Gastrocnemius medialis (tissue), 4 donors: Measurements from ENCODE around the gene OR6S1. TPM values are rescaled to one million over a fixed set of nuclear protein-coding genes. Genes with fewer than 3 reads are reported as not detected.

ENCODE experiments used
- ATAC-seq, 2 donors: fragments of 150-250 bp; one replicate each; pipeline ENCODE4 v1.9.1; 2016
- DNase-seq, 2 donors: peaks; one replicate each; pipeline ENCODE4 v3.0.0-alpha.2; 2019
- H3K27ac ChIP-seq, 4 donors: fragments of 200-600 bp; sonication (generic); 1 replicate in 1 of 4; 2 replicates in 3 of 4; pipeline ENCODE4 v1.5.1; 2016 to 2018; ENCODE audit warnings: mild to moderate bottlenecking in 2 of 4, moderate library complexity in 1 of 4
- H3K27me3 ChIP-seq, 3 donors: fragments of 200-600 bp; sonication (generic) in 2 of 3; 1 replicate in 1 of 3; 2 replicates in 2 of 3; pipeline versions ENCODE4 v1.5.1 to v1.6.0; 2016 to 2019; ENCODE audit warnings: mild to moderate bottlenecking in 1 of 3, moderate library complexity in 1 of 3
- H3K36me3 ChIP-seq, 2 donors: fragments of 200-600 bp; sonication (generic) in 1 of 2; one replicate each; pipeline ENCODE4 v1.5.1; 2017 to 2018
- H3K4me1 ChIP-seq, 2 donors: fragments of 200-600 bp; sonication (generic) in 1 of 2; one replicate each; pipeline ENCODE4 v1.5.1; 2016 to 2017; ENCODE audit warnings: mild to moderate bottlenecking in 2 of 2
- H3K4me3 ChIP-seq, 4 donors: fragments of 200-600 bp; sonication (generic) in 3 of 4; 1 replicate in 1 of 4; 2 replicates in 3 of 4; pipeline ENCODE4 v1.5.1; 2016 to 2019; ENCODE audit warnings: mild to moderate bottlenecking in 2 of 4
- H3K9me3 ChIP-seq, 3 donors: fragments of 200-600 bp; sonication (generic) in 2 of 3; 1 replicate in 1 of 3; 2 replicates in 2 of 3; pipeline ENCODE4 v1.5.1; 2016 to 2019
- CTCF ChIP-seq, 5 experiments: fragments of 450-650 bp in 3 of 5; fragments of 200-600 bp in 2 of 5; sonication (generic) in 2 of 5; IDR thresholded peaks in 4 of 5; conservative IDR thresholded peaks in 1 of 5; 1 replicate in 4 of 5; 2 replicates in 1 of 5; pipeline ENCODE4 v1.5.1; 2016 to 2019; ENCODE audit warnings: antibody characterized with exemption in 5 of 5, mild to moderate bottlenecking in 3 of 5, moderate library complexity in 3 of 5
- POLR2A ChIP-seq, 2 donors: fragments of 450-650 bp; IDR thresholded peaks; one replicate each; pipeline ENCODE4 v1.6.1; 2017; ENCODE audit warnings: antibody characterized with exemption in 2 of 2, mild to moderate bottlenecking in 2 of 2, moderate library complexity in 2 of 2
- in situ Hi-C, 4 donors: fragments of 200-750 bp; cut with MboI; loops; one replicate each; pipeline versions ENCODE4 v1.15.0 to v1.8.0; 2017; ENCODE audit warnings: low sequenced_read_pairs in 4 of 4
- intact Hi-C: fragments of 100-400 bp; cut with DNase I; formaldehyde crosslinking; loops from one replicate; pipeline ENCODE4 v1.15.1; 2023; ENCODE audit warnings: low total_unique reads
- total RNA-seq, 4 donors: library from RNA; depleted of rRNA; stranded (reverse); fragments of >200 nt; gene quantifications; one replicate each; pipeline versions ENCODE4 v1.1.0 to v1.2.3, GENCODE V29; 2016

OR6S1 gene
- total RNA-seq, 4 donors from 2014 or later: not detected

- Histone ChIP-seq H3K27ac (no peak overlapping the region), H3K4me1 (no peaks in the 10 kb centered on the region), H3K27me3 (peaks cover 73 to 79% (median 76%) of the 10 kb centered on the region in 3 donors), H3K9me3 (no peaks in the 10 kb centered on the region), H3K4me3 (no peak overlapping the region), H3K36me3 (no peaks in the 10 kb centered on the region)
- intact Hi-C loops: no loop called here
- no peak for TF ChIP-seq CTCF (IDR thresholded peaks at IDR 0.05 in 4 of 5, conservative IDR thresholded peaks at IDR 0.05 in 1 of 5)
- no peak for TF ChIP-seq POLR2A (IDR thresholded peaks at IDR 0.05)
- ATAC-seq (no peak), DNase-seq (no peak)
- in situ Hi-C loops: no loop called here
These were observed 17.8 kb upstream of the OR6S1 start for GRCh38 chr14:20659336-20659735.

GRCh38 chr14:20658246-20658645 is 16.8 kb upstream of the OR6S1 start:
- no peak for DNase-seq
- Histone ChIP-seq H3K4me1 (no peaks in the 10 kb centered on the region), H3K9me3 (no peaks in the 10 kb centered on the region), H3K27ac (no peak overlapping the region), H3K27me3 (peaks cover 75 to 79% (median 78%) of the 10 kb centered on the region in 3 donors), H3K36me3 (no peaks in the 10 kb centered on the region), H3K4me3 (no peak overlapping the region)
- intact Hi-C loops (no loop called here), in situ Hi-C loops (no loop called here)
- TF ChIP-seq POLR2A (IDR thresholded peaks at IDR 0.05): no peak
- ATAC-seq: no peak

GRCh38 chr14:20657216-20658211 is 16.0 kb upstream of the OR6S1 start:
- intact Hi-C loops (no loop called here), in situ Hi-C loops (no loop called here)
- Histone ChIP-seq H3K4me1 (no peaks in the 10 kb centered on the region), H3K4me3 (no peak overlapping the region), H3K27me3 (peaks cover 80 to 82% (median 81%) of the 10 kb centered on the region in 3 donors), H3K36me3 (no peaks in the 10 kb centered on the region), H3K27ac (no peak overlapping the region), H3K9me3 (no peaks in the 10 kb centered on the region)
- no peak for ATAC-seq
- no peak for TF ChIP-seq CTCF (IDR thresholded peaks at IDR 0.05 in 4 of 5, conservative IDR thresholded peaks at IDR 0.05 in 1 of 5)
- no peak for TF ChIP-seq POLR2A (IDR thresholded peaks at IDR 0.05)
- no peak for DNase-seq

- Histone ChIP-seq H3K36me3 (no peaks in the 10 kb centered on the region), H3K27me3 (peaks cover 83 to 87% (median 84%) of the 10 kb centered on the region in 3 donors), H3K27ac (no peak overlapping the region), H3K4me1 (no peaks in the 10 kb centered on the region), H3K9me3 (no peaks in the 10 kb centered on the region), H3K4me3 (no peak overlapping the region)
- no peak for DNase-seq
- ATAC-seq: no peak
- in situ Hi-C loops: no loop called here
- intact Hi-C loops: no loop called here
- TF ChIP-seq POLR2A (IDR thresholded peaks at IDR 0.05) (no peak), CTCF (IDR thresholded peaks at IDR 0.05 in 4 of 5, conservative IDR thresholded peaks at IDR 0.05 in 1 of 5) (no peak)
These were observed 14.8 kb upstream of the OR6S1 start for GRCh38 chr14:20656274-20656673.

- no peak for DNase-seq
- H3K9me3 ChIP-seq: no peaks in the 10 kb centered on the region
- H3K4me1 ChIP-seq: no peaks in the 10 kb centered on the region
- H3K4me3 ChIP-seq: no peak overlapping the region
- intact Hi-C loops (no loop called here), in situ Hi-C loops (no loop called here)
- H3K36me3 ChIP-seq: no peaks in the 10 kb centered on the region
- TF ChIP-seq CTCF (IDR thresholded peaks at IDR 0.05 in 4 of 5, conservative IDR thresholded peaks at IDR 0.05 in 1 of 5) (no peak), POLR2A (IDR thresholded peaks at IDR 0.05) (no peak)
- ATAC-seq: no peak
- no peak overlapping the region for H3K27ac ChIP-seq
- H3K27me3 ChIP-seq: peaks cover 80 to 90% (median 82%) of the 10 kb centered on the region in 3 donors
These were observed 14.4 kb upstream of the OR6S1 start for GRCh38 chr14:20655851-20656250.
